ENCODE data around the gene GNG3. TPM values are rescaled to one million over a fixed set of nuclear protein-coding genes. Genes with fewer than 3 reads are reported as not detected.

GNG3 gene
- total RNA-seq, 4 donors from 2014 or later, result 0.88 TPM; not detected in 3

DNA sequence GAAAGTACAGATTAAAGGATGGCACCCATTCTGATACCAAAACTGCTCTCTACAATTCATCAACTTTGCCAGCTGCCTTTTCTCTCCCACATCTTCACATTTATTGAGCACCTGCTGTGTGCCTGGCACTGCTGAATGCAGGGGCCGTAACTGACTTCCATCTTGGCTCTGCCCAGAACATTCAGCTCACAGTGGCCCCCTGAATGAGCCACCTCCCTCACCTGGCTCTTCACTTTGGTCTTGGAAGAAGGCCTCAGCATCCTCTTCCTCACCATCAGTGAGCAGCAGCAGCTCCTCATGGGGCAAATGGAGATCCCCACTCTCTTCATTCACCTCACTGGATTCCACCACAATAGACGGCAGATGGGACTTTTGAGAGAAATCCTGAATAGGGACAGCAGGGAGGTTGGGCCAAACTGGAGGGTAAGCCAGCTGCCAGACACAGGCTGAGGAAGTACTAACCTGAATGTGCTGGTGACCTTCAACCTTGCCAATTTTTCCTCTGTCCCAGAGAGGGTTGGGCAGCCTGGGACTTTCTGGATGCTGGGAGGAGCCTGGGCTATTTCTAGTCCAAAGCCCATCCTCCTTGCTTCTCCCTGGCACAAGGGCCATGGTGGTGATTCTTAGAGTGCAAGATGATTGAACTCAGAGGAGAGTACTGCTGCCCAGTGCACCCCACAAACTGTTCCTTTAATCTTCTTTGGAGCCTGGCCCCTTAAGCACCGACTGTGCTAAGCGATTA is 37.9 kb upstream of the GNG3 start:
- TF ChIP-seq, protein P1, sequence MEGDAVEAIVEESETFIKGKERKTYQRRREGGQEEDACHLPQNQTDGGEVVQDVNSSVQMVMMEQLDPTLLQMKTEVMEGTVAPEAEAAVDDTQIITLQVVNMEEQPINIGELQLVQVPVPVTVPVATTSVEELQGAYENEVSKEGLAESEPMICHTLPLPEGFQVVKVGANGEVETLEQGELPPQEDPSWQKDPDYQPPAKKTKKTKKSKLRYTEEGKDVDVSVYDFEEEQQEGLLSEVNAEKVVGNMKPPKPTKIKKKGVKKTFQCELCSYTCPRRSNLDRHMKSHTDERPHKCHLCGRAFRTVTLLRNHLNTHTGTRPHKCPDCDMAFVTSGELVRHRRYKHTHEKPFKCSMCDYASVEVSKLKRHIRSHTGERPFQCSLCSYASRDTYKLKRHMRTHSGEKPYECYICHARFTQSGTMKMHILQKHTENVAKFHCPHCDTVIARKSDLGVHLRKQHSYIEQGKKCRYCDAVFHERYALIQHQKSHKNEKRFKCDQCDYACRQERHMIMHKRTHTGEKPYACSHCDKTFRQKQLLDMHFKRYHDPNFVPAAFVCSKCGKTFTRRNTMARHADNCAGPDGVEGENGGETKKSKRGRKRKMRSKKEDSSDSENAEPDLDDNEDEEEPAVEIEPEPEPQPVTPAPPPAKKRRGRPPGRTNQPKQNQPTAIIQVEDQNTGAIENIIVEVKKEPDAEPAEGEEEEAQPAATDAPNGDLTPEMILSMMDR (IDR thresholded peaks at IDR 0.05; ENCODE audit: low read depth), result no peak

DNA sequence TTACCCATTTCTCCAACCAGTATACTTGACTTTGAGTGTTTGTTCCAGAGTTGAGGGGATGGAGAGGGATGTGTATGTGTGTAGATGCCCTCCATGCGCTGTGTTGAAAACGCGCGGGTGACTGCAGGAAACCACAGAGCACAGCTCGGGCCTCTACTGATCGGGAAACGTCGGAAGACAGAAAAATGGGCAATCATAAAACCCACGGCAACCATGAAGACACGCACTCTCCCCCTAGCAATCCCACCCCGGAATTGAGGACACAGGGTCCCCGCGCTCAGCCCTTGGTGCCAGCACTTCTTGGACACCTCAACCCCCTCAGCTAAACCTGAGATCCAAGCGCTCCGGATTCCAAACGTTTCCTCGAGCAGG is 36.3 kb upstream of the GNG3 start:
- TF ChIP-seq, protein P1 (IDR thresholded peaks at IDR 0.05; ENCODE audit: low read depth), result no peak

DNA sequence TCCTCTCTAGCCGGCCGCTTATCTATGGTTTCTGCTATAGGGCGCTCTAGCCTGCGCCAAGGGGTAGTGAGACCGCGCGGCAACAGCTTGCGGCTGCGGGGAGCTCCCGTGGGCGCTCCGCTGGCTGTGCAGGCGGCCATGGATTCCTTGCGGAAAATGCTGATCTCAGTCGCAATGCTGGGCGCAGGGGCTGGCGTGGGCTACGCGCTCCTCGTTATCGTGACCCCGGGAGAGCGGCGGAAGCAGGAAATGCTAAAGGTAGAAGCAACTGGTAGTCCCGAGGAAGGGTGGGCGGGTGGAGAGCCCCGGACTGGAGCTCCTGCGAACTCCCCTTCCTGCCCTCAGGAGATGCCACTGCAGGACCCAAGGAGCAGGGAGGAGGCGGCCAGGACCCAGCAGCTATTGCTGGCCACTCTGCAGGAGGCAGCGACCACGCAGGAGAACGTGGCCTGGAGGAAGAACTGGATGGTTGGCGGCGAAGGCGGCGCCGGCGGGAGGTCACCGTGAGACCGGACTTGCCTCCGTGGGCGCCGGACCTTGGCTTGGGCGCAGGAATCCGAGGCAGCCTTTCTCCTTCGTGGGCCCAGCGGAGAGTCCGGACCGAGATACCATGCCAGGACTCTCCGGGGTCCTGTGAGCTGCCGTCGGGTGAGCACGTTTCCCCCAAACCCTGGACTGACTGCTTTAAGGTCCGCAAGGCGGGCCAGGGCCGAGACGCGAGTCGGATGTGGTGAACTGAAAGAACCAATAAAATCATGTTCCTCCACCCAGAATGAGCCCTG is 35.7 kb upstream of the GNG3 start, which contains the start of the genes LBHD1 and UQCC3:
TSS of gene LBHD1 (minus strand) at position 660 of the 782 bp plus-strand sequence. CDS start 2,236 bp downstream, outside the sequence.
TSS of gene UQCC3 (plus strand) at position 66 of the 782 bp plus-strand sequence. CDS start at position 139, 73 bp downstream.
- TF ChIP-seq, protein P1 (IDR thresholded peaks at IDR 0.05; ENCODE audit: low read depth), result no peak

DNA sequence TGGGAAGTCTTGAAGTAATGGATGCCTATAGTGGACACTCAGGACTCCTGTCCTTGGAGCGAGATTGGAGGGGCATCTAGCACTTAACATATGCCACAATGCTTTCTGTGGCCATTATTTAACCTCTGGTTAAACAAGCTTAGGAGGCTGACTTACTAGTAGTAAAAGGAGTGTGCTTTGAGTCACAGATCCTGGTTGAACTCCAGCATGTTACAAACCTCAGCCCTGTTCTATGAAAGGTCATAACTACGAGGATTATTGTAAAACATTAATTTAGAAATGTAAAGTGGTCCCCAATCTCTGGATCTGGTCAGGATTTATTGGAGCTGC is 34.3 kb upstream of the GNG3 start:
- TF ChIP-seq, protein P1 (IDR thresholded peaks at IDR 0.05; ENCODE audit: low read depth), result no peak

DNA sequence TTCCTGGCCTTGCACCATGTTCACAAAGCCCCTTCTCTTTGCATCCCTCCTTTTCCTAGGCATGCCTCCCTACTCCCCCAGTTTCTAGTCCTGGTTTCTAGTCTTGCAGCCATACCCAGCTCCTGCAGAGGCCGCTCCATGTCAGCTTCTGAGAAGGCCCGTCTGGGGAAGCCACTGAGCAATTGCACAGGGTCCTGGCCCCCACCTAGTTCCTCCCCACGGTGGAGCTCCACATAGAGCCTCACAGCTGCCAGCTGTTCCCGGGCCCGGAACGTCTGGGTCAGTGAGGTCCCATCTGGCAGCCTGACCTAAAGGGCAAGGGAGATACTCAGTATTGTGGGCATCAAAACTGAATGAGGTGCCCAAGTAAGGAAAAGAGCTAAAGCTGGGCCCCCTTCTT is 30.8 kb upstream of the GNG3 start:
- TF ChIP-seq, protein P1 (IDR thresholded peaks at IDR 0.05; ENCODE audit: low read depth), result no peak

DNA sequence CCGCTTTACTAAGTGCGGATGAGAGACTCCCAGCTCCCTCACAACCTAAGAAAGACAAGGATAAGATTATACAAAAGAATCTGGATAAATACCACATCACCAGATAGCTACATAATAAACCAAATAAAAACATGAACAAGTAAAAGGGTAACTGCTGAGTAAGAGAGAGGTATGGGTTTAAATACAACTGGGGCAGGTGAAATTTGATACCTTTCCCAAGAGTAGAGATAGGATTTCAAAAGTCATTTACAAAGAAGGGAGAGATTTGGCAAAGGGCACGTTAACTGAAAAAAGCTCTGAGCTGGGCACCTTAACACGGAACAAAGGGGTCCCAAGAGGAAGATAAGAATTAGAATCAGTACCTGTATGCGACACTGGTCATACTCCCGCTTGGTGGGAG is 30.3 kb upstream of the GNG3 start:
- TF ChIP-seq, protein P1 (IDR thresholded peaks at IDR 0.05; ENCODE audit: low read depth), result no peak

DNA sequence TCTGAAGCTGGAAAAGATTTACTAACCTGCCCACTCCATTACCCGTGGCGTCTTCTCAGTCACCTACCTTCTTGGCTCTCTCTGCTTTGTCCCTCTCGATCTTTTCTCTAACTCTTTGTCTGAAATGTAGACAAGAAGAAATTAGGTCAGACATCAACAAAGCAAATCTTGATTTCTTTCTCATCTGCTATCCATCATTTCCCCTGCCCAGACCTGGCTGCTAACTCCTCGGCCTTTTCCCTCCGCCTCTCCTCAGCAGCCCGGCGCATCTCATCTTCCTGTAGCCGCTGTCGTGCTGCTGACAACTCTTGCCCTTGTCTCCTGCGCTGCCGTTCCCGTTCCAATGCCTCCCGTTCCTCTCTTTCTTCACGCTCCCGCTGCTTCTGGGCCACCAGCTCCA is 29.8 kb upstream of the GNG3 start:
- TF ChIP-seq, protein P1 (IDR thresholded peaks at IDR 0.05; ENCODE audit: low read depth), result no peak

All from subcutaneous adipose tissue (tissue), 4 donors.